ENCODE measurements around the gene C2orf68.
A peak's percentile ranks its signal among the peaks of the same experiment; 100 is the strongest.
"Not testable (repeated sequence)": the region's sequence is repeated elsewhere in the genome, so short reads cannot be mapped to it uniquely, and the experiment has no call there.

Gene C2orf68

DNA sequence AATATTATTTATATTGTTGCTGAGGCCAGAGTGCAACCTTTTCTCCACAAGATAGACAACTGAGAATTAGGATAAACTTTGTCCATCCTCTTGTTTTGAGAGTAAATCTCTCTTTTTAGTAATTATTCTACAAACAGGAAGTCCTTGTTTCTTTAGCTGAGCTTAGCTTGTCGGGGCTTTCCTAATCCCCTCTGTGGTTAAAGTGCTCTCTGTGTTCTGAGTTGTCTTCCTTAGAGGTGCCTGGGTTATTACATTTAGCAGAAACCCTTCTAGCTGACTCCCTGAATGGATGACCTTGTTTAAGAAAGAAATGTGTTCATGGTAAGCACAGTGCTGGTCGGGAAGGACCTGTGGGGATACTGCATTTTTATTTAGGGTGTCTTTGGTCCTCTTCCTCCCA lies 16.8 kb upstream of the C2orf68 start:
- no peak for DNase-seq (ENCODE audit: low spot score)

DNA sequence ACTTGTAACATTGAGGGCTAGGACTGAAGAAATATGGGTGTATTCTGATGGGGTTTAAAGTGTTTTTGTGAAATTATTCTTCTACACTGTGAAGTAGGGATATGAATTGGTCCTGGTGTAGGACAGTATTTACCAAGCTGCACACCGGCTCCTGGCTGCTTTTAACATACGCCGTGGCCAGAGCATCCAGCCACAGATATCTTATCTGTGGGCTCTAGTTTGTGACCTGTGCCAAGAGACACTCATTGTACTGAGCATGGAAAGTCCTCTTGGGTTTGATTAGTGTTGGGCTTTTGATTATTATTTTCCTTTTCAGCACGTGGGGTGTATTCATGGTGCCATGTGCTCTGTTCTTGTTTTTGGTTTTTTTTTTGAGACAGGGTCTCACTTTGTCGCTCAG lies 12.1 kb upstream of the C2orf68 start:
- no peak for DNase-seq (ENCODE audit: low spot score)

DNA sequence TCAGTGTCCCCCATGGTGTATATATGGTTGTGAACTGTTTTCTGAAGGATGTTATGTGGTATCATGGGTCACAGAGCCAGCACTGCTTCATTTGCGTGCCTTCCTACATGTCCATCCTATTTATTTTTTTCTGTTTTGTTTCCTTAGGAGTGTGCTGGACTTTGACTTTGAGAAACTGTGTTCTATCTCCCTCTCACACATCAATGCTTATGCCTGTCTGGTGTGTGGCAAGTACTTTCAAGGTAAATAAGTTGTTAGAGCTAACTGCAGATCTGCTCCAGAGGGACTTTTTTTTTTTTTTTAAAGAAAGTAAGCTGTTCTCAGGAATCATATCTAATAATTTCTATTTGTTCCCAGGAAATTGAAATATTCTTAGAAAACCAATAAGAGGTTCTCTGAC lies 9.5 kb upstream of the C2orf68 start:
- DNase-seq (ENCODE audit: low spot score): no peak

DNA sequence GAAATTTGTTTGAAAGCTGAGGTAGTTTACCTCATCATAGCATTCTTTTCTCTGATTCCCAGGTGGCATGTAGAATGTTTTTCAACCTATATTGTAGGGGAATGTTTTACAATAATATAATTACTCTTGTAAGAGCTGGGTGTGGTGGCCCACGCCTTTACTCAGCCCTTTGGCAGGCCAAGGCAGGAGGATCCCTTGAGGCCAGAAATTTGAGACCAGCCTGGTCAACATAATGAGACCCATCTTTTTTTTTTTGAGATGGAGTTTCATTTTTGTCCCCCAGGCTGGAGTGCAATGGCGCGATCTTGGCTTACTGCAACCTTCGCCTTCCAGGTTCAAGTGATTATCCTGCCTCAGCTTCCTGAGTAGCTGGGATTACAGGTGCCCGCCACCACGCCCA lies 7.8 kb upstream of the C2orf68 start:
- DNase-seq (ENCODE audit: low spot score): no peak

DNA sequence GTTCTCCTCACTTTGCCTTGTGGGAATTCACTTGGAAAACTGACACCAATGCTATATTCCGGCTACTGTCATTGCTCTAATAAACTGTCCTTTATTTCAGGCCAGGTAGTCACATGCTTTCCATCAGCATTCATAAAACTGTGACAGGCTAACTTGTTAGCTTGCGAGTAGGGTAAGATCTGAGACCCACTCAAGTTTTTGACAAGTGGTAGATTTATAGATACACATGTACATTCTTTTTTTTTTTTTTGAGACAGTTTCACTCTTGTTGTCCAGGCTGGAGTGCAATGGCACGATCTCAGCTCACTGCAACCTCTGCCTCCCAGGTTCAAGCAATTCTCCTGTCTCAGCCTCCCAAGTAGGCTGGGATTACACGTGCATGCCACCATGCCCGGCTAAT lies 5.9 kb upstream of the C2orf68 start:
- not testable (repeated sequence) for DNase-seq (ENCODE audit: low spot score)

DNA sequence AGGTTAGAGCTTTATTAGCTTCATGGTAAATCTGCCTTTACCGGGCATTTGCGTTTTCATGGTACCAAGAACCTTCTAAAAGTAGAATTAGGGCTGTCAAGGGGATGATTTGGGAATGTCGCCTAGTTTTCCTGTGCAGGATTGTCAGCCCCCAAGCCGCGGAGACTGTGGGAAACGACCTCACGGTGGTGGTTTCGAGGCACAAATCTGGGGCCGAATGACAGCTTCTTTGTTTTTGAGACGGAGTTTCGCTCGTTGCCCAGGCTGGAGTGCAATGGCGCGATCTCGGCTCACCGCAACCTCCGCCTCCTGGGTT lies 3.5 kb upstream of the C2orf68 start:
- DNase-seq (ENCODE audit: low spot score): no peak

DNA sequence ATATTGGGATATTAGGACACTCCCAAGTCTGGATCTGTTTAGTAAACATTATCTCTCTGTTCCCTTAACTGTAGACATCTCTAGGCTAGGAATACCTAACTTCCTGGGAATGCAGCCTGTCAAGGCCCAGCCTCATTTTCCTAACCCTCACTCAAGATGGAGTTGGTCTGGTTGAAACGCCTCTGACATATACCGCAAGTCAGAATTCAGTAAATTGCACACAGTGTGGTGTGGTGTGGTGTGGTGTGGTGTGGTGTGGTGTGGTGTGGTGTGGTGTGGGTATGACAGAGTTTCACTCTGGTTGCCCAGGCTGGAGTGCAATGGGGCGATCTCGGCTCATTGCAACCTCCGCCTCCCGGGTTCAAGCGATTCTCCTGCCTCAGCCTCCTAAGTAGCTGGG lies 2.9 kb upstream of the C2orf68 start:
- not testable (repeated sequence) for DNase-seq (ENCODE audit: low spot score)

DNA sequence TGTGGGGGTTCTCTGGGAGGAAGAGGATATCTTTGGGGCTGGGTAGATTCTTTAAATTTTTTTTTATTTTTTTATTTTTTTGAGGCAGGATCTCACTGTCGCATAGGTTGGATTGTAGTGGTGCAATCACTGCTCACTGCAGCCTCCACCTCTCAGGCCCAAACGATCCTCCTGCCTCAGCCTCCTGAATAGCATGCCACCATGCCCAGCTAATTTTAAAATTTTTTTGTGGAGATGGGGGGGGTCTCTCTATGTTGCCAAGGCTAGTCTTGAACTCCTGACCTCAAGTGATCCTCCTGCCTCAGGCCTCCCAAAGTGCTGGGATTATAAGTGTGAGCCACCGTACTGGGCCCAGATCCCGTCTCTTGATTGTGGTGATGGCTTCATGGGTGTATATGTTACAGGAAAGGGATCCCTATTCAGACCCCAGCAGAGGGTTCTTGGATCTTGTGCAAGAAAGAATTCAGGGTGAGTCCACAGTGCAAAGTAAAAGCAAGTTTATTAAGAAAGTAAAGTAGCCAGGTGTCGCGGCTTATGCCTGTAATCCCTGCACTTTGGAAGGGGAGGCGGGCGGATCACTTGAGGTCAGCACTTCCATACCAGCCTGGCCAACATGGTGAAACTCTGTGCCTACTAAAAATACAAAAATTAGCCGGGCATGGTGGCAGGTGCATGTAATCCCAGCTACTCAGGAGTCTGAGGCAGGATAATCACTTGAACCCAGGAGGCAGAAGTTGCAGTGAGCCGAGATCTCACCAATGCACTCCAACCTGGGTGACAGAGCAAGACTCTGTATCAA lies 2.0 kb upstream of the C2orf68 start:
- no peak for DNase-seq (ENCODE audit: low spot score)

DNA sequence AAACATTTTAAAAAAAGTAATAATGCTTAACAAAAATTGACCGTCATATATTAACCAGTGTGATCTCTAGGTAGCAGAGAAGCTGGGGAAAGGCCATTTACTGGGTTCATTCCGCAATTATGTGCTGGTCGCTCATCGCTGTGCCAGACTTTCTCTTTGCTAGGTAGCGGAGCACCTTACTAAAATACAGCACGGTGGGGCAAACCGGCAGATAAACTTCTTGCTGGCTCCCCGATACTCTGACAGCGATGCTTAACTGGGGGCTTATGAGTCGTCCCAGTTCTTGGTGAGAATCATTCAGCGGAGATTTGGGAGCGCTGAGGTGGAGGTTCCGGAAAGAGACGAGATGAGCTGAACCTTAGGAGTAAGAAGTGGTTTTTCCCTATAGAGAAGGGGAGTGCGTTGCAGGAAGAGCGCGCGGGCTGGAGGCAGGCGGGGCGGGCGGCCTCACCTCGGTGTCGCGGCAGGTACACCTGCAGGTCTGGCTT lies 605 bp downstream of the C2orf68 start:
- no peak for DNase-seq (ENCODE audit: low spot score)

DNA sequence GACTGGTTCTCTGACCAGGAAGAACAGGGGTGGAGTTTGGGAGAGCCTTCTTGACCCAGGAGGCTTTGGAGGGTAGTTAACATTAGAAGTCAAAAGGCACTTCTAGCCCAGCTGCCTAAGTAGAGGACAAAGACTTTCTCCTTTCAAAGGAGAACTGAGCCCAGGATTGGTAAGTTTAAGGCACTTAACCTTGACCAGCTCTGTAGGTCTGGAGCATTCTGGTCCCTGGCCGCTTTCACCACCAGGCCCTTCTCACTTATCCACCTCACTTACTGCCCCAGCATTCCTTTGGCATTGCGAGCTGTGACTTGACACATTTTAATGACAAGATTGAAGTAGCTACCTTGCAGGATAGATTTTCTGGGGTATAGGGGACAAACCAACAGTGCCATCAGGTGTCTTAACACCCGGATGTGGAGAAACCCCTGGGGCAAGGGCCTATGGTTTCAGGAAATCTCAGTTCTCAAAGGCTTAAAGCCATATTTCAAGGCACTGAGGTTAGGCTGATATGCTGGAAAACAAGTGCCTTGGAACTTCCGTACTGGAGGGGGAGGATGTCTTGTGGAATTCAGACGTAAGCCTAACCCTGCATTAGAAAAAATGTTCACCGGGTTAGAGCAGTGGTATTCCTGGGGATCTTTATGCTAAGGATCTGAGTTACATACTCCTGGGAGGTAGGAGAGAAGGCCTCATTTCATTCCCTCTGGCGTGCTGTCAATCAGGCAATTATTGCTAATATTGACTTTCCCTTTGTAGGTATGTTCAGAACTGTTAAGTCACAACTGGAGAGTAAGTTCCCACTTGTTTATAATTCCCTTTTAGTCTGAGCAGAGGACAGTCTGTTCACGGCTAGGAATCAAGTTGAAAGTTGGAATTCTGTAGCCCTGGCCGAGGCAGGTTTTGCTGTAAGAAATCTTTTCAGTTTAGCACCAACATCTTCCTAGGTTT lies 4.3 kb downstream of the C2orf68 start:
- DNase-seq (ENCODE audit: low spot score): no peak

DNA sequence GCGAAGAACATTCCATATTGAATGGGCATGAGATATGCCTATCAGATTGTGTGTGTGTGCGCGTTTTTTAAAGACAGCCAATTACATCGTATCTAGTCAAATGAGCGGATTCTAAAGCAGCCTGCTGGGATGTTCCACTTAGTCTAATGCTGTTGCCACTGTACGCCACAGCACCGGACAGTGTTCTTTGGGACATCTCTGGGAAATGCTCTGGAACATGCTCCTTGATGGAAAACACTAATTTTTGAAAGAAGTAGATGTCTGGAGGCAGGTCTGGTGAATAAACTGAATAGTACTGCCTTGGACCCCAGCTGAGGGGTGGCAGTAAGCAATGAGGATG lies 5.8 kb downstream of the C2orf68 start:
- no peak for DNase-seq (ENCODE audit: low spot score)

DNA sequence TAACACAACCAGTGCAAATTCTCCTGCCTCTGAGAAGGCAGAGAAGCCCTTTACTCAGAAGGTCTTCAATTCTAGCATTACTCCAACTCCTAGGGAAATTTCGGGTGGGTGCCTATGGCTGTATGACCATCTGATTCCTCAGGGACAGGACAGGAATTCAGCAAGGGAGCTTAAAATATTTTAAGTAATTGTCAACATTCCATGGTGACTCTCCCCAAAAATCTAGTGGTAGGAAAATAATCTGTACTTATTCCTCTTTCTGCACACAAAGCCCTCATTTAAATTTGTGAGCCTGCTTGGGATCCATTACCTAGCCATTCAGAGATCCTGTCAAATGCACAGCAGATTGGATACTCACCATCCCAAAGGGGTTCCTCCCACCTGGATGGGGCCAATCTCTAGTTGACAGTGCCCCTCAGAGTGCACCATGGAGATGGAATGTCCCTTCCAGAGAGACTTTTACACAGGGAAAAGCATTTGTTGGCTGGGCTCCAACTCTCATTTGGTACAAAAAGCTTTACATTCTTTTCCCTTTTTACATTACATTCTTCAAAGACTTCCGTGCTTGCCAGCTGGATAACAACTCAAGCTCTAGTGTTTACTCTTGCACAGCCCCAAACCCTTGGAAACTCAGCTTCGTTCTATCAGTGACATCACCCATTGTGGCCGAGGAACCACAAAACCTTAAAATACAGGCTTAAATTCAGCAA lies 6.3 kb downstream of the C2orf68 start:
- no peak for DNase-seq (ENCODE audit: low spot score)

DNA sequence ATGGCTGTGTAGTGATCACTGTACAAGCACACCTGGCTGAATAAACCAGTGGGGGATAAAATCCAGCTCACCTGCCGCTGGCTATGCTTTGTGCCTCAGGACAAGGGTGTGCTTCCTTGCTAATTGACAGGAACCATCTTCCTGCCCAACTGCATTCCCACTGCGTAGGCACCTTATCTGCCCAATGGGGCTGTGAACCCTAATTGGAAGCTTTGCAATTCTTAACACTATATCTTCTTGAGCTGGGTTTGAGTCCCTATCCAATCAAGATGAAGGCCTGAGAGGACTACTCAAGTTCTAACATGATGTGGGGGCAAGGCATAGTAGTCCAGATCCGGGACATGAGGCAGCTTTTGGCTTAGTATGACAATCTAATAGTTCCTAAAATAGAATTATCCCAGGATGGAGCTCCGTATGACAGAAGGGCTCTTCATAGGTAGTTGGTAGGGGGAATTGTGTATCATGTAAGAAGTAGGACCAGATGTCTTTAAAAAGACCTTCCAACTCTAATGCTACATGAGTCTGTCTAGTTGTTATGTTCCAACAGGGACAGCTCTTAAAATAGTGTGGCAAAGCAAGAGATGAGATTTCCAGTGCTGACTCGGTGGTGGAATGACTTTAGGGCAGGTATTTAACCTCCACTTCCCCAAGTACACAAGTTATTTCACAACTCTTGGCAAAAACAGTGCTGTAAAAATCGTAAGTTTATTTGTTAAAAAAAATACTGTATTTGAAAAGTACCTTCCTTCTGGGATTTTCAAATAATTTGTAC lies 7.1 kb downstream of the C2orf68 start:
- no peak for DNase-seq (ENCODE audit: low spot score)

DNA sequence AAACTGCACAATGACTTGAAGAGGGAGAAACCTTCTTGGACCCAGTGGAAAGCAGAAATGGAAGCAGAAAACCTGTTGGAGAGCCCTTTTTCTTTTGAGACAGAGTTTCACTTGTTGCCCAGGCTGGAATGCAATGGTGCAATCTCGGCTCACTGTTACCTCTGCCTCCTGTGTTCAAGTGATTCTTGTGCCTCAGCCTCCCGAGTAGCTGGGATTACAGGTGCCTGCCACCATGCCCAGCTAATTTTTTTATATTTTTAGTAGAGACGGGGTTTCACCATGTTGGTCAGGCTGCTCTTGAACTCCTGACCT lies 7.8 kb downstream of the C2orf68 start:
- not testable (repeated sequence) for DNase-seq (ENCODE audit: low spot score)

DNA sequence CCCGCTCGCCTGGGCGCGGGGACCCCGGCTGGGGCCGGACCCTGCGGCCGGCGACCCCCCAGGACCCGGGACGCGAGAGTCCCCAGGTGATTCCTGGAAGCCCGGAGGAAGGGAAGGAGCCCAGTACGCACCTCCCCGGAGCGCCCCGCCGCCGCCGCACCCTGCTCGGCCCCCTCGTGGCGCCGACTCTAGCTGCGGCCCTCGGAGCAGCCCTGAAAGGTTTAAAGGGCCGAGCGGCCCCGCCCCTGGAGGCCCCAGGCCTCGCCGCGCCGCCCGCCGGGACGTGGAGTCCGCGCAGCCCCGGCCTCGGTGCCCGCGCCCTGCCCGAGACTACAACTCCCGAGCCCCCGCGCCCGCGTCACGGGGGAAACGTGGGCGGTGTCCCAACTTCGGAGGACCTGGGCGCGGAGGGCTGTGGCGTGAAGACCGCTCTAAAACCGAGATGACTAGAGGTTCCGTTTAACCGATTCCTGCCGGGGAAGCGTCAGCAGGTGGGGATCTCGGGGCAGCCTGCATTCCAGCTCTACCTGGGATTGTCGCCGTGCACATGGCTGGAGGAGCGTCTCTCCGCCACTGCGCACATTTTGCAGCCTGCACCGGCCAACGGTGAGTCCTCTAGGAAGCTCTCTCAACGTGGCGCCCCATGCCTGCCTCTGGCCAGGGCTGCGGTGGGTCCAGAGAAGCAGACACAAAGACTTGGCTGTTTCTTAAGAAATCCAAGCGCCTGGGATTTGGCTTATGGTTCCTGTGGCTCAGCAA lies 9.2 kb downstream of the C2orf68 start, which contains the start of gene TMEM150A:
TMEM150A (minus strand) TSS at position 223 of the 759 bp plus-strand sequence. CDS start 750 bp downstream, outside the sequence.
- DNase-seq (ENCODE audit: low spot score): peak; percentile 92

DNA sequence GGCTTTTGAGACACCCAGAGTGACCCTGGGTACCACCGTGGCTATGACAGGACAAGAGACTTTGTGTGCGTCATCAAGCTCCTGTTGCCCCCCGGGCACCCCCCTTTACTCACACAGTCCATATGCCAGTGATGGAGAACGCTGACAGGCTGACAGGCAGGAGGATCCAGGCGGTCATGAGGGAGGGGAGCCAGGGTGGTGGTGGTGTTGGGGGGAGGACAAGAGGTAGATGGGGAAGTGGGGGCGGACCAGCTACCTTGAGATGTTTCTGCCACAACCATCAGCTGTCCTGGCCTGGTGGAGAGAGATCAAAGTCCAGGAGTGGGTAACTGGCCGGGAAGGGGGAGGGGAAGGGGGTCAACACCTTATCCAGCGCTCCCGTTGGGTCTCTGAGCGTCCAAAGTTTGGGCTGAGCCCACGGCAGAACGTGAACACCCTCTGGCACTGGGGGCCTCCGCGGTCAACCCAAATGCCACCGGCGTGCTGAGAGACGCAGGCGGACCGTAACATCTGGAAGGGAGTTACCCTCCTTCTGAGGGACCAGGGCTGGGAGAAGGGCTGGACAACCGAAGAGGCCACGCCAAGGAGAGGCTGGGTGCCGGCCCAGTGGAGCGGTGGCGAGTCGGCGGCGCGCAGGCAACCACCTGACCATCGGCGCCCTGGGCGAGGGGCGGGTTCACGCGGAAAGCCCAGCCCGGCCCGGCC lies 9.9 kb downstream of the C2orf68 start:
- DNase-seq (ENCODE audit: low spot score): no peak

DNA sequence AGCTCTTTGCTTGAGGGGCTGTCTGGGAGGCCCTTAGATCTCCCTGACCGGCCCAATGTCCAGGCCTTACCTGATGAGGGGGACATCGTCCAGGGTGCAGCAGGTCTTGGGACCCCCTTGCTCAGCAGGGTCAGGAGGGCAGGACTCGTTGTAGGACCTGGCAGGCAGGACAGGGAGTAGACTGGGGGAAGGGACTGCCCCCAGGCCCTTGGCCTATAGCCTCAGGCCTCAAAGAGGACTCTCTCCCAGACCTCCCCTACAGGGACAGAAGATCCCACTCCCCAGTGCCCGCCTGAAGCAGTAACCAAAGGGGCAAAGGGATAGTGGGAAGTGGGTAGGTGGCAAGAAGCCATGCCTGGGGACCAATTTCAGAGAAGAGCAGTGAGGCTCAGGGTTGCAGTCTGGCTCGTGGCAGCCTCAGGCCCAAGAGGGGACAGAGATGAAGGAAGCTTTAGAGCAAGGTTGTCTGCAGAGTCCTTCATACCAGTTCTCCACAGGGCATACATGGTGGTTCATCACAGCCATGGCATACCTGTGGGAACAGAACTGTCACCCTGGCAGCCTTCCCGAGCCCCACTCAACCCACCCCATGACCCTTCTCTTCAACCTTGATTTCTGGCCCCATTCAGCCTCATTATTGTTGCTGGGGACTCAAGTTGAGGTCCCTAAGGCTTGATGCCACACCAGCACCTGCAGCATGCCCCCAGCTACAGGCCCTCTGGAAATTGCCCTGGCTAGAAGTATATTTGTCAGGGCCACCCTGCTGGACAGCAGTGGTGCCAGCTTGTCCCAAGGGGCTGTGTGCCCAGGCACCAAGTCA lies 10.7 kb downstream of the C2orf68 start:
- no peak for DNase-seq (ENCODE audit: low spot score)

DNA sequence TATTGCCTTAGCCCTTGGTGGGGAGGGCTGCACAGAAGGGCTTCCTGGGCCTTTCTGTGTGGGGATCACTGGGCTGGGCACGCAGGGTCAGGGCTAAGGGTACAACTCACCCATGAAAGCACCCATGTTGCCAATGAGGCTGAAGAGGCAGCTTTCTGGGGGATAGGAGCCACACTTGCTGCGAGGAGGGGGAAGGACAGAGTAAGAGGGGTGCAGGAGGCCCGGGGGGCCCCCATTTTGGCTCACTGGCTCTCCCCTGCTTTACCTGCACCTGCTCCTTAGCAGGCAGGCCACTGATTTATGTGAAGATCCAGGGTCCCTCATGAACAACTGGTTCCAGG lies 11.7 kb downstream of the C2orf68 start:
- no peak for DNase-seq (ENCODE audit: low spot score)

DNA sequence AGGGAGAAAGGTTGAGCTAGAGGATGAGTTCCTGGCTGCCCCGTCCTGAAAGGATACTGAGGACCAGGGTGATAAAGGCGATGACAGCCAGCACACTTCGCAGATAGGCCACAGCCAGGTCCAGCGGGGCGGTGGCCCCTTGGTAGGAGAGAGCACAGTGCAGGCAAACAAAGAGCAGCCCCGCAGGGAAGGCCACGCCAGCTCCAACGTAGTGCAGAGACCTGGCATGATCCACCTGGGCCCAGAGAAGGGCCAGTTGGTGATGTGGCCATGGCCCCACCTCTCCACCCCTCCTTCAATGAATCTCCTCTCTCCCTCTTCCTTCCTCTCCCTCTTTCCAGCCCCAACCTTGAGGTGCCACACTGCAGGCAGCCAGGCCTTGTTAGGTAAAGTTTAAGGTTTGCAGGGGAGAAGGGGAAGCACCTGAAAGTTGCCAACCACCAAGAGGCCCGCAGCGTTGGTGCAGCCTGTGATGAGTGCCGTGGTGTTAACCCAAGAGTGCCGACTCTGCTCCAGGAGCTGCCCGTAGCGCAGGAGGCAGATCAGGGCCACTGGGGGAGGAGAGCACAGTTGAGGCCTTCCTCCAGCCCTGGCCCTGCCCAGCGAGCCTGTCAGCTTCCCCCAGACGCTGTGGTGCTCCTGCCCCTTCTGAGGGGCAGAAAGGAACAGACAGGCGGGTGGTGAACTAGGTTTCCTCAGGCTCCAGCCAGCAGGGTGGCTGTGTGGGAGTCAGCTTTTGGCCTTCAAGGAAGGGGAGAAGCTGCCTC lies 12.2 kb downstream of the C2orf68 start:
- DNase-seq (ENCODE audit: low spot score): no peak

Data from pons (tissue), 1 donor.